IPS DF 6.9 (cell line): ENCODE results near the gene HERC2.
"Not testable (repeated sequence)": the region's sequence is repeated elsewhere in the genome, so short reads cannot be mapped to it uniquely, and the experiment has no call there.

Experiments
- DNase-seq: peaks from one replicate; pipeline ENCODE4 v3.0.0-alpha.2; 2013; ENCODE audit warnings: low read depth, low spot score
- H3K27ac ChIP-seq: one replicate; pipeline ENCODE4 v1.5.1; 2013; ENCODE audit warnings: low read length, control low read depth
- H3K27me3 ChIP-seq: 2 replicates; pipeline ENCODE4 v1.6.1; 2013; ENCODE audit warnings: mild to moderate bottlenecking, low read length; ENCODE audit not compliant: control insufficient read depth, insufficient read depth
- H3K36me3 ChIP-seq: 2 replicates; pipeline ENCODE4 v1.6.1; 2013; ENCODE audit warnings: low read length; ENCODE audit not compliant: control insufficient read depth, insufficient read depth
- H3K4me1 ChIP-seq: 2 replicates; pipeline ENCODE4 v1.6.1; 2013; ENCODE audit warnings: low read length; ENCODE audit not compliant: control insufficient read depth, insufficient read depth
- H3K4me3 ChIP-seq: 2 replicates; pipeline ENCODE4 v1.5.1; 2013; ENCODE audit warnings: mild to moderate bottlenecking, low read length
- H3K9me3 ChIP-seq: 2 replicates; pipeline ENCODE4 v1.6.1; 2013; ENCODE audit warnings: low read length, inconsistent platforms; ENCODE audit not compliant: control insufficient read depth, insufficient read depth
- WGBS: extraction: QIAGEN DNeasy Blood & Tissue Kit; methylation state at CpG from one replicate; pipeline ENCODE4 v1.1.7; 2013; ENCODE audit warnings: mixed read lengths, missing lambda C conversion rate; ENCODE audit not compliant: insufficient read length, insufficient coverage; 5-methylcytosine and 5-hydroxymethylcytosine counted together

The HERC2 gene

GRCh38 chr15:28185148-28185895 is 136.7 kb downstream of the HERC2 start:
- H3K9me3 ChIP-seq = no peaks in the 10 kb centered on the region
- H3K36me3 ChIP-seq = peaks cover 2% of the 10 kb centered on the region; the same call in 1 of the 2 replicates
- no peak overlapping the region for H3K27ac ChIP-seq
- H3K4me1 ChIP-seq = no peaks in the 10 kb centered on the region
- no peak for DNase-seq
- no peak overlapping the region for H3K4me3 ChIP-seq
- H3K27me3 ChIP-seq = no peaks in the 10 kb centered on the region
- no CpG with 5 or more reads among the region's 9 CpGs for WGBS

GRCh38 chr15:28184166-28184565 is 137.8 kb downstream of the HERC2 start:
- Histone ChIP-seq H3K4me1 (no peaks in the 10 kb centered on the region), H3K27ac (no peak overlapping the region), H3K27me3 (no peaks in the 10 kb centered on the region), H3K36me3 (peaks cover 2% of the 10 kb centered on the region; the same call in 1 of the 2 replicates), H3K4me3 (no peak overlapping the region), H3K9me3 (no peaks in the 10 kb centered on the region)
- DNase-seq = no peak
- WGBS = 100% methylated on average over 1 of the region's 2 CpGs

- peaks cover 2% of the 10 kb centered on the region; the same call in 1 of the 2 replicates for H3K36me3 ChIP-seq
- WGBS = no CpG with 5 or more reads among the region's 8 CpGs
Observed at GRCh38 chr15:28182731-28183130, 139.2 kb downstream of the HERC2 start.

GRCh38 chr15:28182216-28182615 is 139.8 kb downstream of the HERC2 start:
- WGBS = no CpG with 5 or more reads among the region's 8 CpGs
- Histone ChIP-seq H3K4me1 (no peaks in the 10 kb centered on the region), H3K36me3 (peaks cover 2% of the 10 kb centered on the region; the same call in 1 of the 2 replicates), H3K27ac (no peak overlapping the region), H3K4me3 (no peak overlapping the region), H3K27me3 (no peaks in the 10 kb centered on the region), H3K9me3 (no peaks in the 10 kb centered on the region)
- DNase-seq = no peak

More at GRCh38 chr15:28182731-28183130, 139.2 kb downstream of the HERC2 start:
- Histone ChIP-seq H3K27me3 (no peaks in the 10 kb centered on the region), H3K4me3 (no peak overlapping the region), H3K27ac (no peak overlapping the region), H3K9me3 (no peaks in the 10 kb centered on the region), H3K4me1 (no peaks in the 10 kb centered on the region)
- no peak for DNase-seq

GRCh38 chr15:28181366-28181765 is 140.6 kb downstream of the HERC2 start:
- Histone ChIP-seq H3K4me3 (no peak overlapping the region), H3K9me3 (no peaks in the 10 kb centered on the region), H3K36me3 (peaks cover 2% of the 10 kb centered on the region; the same call in 1 of the 2 replicates), H3K4me1 (no peaks in the 10 kb centered on the region), H3K27me3 (no peaks in the 10 kb centered on the region), H3K27ac (no peak overlapping the region)
- no CpG with 5 or more reads among the region's 2 CpGs for WGBS
- DNase-seq = no peak

- WGBS = no CpG with 5 or more reads among the region's 4 CpGs
- H3K9me3 ChIP-seq = no peaks in the 10 kb centered on the region
- DNase-seq = no peak
- H3K27me3 ChIP-seq = no peaks in the 10 kb centered on the region
- H3K27ac ChIP-seq = no peak overlapping the region
- no peaks in the 10 kb centered on the region for H3K4me1 ChIP-seq
- no peak overlapping the region for H3K4me3 ChIP-seq
- H3K36me3 ChIP-seq = peaks cover 5% of the 10 kb centered on the region
Observed at GRCh38 chr15:28179270-28179669, 142.7 kb downstream of the HERC2 start.

GRCh38 chr15:28178727-28179126 is 143.3 kb downstream of the HERC2 start:
- Histone ChIP-seq H3K27ac (no peak overlapping the region), H3K27me3 (no peaks in the 10 kb centered on the region), H3K9me3 (no peaks in the 10 kb centered on the region), H3K4me1 (no peaks in the 10 kb centered on the region), H3K36me3 (peaks cover 5% of the 10 kb centered on the region), H3K4me3 (no peak overlapping the region)
- WGBS = no CpG with 5 or more reads among the region's 10 CpGs
- no peak for DNase-seq

GRCh38 chr15:28178290-28178689 is 143.7 kb downstream of the HERC2 start:
- Histone ChIP-seq H3K27me3 (no peaks in the 10 kb centered on the region), H3K27ac (no peak overlapping the region), H3K9me3 (no peaks in the 10 kb centered on the region), H3K4me3 (no peak overlapping the region), H3K36me3 (peaks cover 5% of the 10 kb centered on the region), H3K4me1 (no peaks in the 10 kb centered on the region)
- no peak for DNase-seq
- WGBS = no CpG with 5 or more reads among the region's 3 CpGs

GRCh38 chr15:28169366-28169765 is 152.6 kb downstream of the HERC2 start:
- no peaks in the 10 kb centered on the region for H3K4me1 ChIP-seq
- no peaks in the 10 kb centered on the region for H3K27me3 ChIP-seq
- no CpG with 5 or more reads among the region's 3 CpGs for WGBS
- no peak for DNase-seq
- H3K4me3 ChIP-seq = no peak overlapping the region
- H3K9me3 ChIP-seq = no peaks in the 10 kb centered on the region
- no peaks in the 10 kb centered on the region; the same call in 1 of the 2 replicates for H3K36me3 ChIP-seq
- no peak overlapping the region for H3K27ac ChIP-seq

GRCh38 chr15:28168405-28169121 is 153.4 kb downstream of the HERC2 start:
- WGBS = no CpG with 5 or more reads among the region's 16 CpGs
- not testable (repeated sequence) for H3K4me1 ChIP-seq, H3K27me3 ChIP-seq, H3K36me3 ChIP-seq, H3K4me3 ChIP-seq, H3K27ac ChIP-seq, H3K9me3 ChIP-seq, DNase-seq
